ENCODE data around the gene PCDHB12.
"Not testable (repeated sequence)": the region's sequence is repeated elsewhere in the genome, so short reads cannot be mapped to it uniquely, and the experiment has no call there.

PCDHB12 gene

DNA sequence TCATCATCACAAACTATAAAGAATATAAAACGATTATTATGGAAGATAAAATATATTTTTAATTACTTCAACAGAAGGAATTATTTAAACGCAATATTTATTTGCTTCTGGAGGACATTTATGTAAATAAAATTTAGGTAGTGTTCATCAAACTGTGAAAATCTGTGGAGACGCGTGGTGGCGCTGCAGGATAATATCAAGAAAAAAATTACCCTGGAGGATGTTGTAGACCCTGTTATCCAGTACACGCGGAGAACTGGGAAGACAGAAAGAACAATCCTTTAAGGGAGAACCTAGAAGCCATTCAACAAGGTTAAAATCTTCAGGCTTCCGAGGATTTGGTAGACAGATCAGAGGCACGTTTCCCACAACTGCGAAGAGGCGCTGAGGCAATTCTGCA lies at the start of gene PCDHB12:
Gene PCDHB12 (plus strand): TSS at position 242 of the 400 bp plus-strand sequence. CDS start 189 bp downstream, outside the sequence.
- DNase-seq: no peak

DNA sequence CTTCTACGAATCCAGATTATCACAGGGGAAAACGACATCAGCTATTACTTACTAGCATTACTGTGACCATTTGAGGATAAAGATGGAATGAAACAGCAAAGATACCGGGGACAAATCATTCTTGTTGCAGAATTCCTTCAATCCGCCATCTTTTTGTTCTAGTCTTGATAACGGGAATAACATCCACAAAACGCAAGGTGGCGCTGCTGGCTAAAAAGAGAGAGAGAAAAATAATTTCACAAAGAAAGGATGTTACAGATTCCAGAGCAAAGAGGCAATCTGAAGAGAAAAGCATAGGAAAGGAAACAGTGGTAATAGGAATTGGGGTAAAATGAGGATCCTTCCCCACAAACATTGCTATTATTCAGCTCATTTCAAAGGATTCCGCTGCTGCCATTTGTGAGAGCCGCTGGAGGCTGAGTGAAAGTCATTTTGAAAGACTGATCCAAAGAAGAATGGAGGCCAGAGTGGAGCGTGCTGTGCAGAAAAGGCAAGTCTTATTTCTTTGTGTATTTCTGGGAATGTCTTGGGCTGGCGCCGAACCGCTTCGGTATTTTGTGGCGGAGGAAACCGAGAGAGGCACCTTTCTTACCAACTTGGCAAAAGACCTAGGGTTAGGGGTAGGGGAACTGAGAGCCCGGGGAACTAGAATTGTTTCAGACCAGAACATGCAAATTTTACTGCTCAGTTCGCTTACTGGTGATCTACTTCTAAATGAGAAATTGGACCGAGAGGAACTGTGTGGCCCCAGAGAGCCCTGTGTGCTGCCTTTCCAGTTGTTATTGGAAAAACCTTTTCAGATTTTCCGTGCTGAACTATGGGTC lies 35.9 kb upstream of the PCDHB12 start, which contains the start of gene PCDHB7:
Gene PCDHB7 (plus strand): TSS at position 264 of the 824 bp plus-strand sequence. CDS start 192 bp downstream, at position 456.
- DNase-seq: no peak

- not testable (repeated sequence) for DNase-seq
These were observed 34.0 kb upstream of the PCDHB12 start for GRCh38 chr5:141174291-141175104.

DNA sequence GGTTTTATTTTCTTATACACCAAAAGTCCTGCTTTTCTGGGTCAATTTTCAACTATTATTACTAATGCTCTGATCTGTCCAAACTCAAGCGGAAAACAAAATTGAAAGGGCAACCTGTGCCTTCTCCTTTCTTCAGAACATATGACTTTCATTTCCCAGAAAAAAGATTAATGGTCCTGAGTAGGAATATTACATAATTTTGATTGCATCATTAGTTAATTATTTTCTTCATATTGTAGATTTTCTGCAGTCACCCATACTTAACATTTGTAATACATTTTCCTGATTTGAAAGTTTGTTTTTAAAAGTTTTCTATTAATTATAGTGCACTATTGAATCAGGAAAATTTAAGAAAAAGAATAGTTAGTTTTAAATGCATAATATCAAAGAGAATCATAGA lies 32.6 kb upstream of the PCDHB12 start:
- no peak for DNase-seq

- not testable (repeated sequence) for DNase-seq
These were observed 30.8 kb upstream of the PCDHB12 start, which contains the start of gene PCDHB8 for GRCh38 chr5:141177577-141178191. TSS of gene PCDHB8 (plus strand) at chr5:141177790. CDS start at chr5:141178035, 245 bp downstream.

DNA sequence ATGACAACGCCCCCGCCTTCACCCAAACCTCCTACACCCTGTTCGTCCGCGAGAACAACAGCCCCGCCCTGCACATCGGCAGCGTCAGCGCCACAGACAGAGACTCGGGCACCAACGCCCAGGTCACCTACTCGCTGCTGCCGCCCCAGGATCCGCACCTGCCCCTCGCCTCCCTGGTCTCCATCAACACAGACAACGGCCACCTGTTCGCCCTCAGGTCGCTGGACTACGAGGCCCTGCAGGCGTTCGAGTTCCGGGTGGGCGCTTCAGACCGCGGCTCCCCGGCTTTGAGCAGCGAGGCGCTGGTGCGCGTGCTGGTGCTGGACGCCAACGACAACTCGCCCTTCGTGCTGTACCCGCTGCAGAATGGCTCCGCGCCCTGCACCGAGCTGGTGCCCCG lies 29.1 kb upstream of the PCDHB12 start:
- not testable (repeated sequence) for DNase-seq

- not testable (repeated sequence) for DNase-seq
These were observed 28.6 kb upstream of the PCDHB12 start for GRCh38 chr5:141179876-141180275.

- DNase-seq: no peak
These were observed 28.2 kb upstream of the PCDHB12 start for GRCh38 chr5:141180313-141180712.

DNA sequence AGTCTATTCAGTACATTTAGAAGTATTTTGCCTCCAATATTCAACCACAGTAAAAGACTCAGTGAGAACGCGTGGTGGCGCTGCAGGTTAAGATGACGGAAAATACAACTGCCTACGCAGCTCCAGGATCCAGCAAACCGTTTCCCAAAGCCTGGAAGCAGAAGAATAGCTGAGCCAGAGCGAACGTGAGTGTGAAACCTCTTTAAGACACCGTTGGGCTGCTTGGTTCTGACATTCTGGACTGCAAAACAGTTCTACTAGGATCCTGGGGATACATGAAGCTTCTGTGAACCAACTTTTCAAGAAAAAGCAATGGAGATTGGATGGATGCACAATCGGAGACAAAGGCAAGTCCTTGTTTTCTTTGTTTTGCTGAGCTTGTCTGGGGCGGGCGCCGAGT lies 26.3 kb upstream of the PCDHB12 start, which contains the start of gene PCDHB16:
Gene PCDHB16 (plus strand): TSS at position 140 of the 400 bp plus-strand sequence. CDS start 173 bp downstream, at position 313.
- peak; percentile 30 for DNase-seq

DNA sequence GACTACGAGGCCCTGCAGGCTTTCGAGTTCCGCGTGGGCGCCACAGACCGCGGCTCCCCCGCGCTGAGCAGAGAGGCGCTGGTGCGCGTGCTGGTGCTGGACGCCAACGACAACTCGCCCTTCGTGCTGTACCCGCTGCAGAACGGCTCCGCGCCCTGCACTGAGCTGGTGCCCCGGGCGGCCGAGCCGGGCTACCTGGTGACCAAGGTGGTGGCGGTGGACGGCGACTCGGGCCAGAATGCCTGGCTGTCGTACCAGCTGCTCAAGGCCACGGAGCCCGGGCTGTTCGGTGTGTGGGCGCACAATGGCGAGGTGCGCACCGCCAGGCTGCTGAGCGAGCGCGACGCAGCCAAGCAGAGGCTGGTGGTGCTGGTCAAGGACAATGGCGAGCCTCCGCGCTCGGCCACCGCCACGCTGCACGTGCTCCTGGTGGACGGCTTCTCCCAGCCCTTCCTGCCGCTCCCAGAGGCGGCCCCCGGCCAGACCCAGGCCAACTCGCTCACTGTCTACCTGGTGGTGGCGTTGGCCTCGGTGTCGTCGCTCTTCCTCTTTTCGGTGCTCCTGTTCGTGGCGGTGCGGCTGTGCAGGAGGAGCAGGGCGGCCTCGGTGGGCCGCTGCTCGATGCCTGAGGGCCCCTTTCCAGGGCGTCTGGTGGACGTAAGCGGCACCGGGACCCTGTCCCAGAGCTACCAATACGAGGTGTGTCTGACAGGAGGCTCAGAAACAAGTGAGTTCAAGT lies 24.2 kb upstream of the PCDHB12 start:
- not testable (repeated sequence) for DNase-seq

GRCh38 chr5:141186897-141187512 lies 21.5 kb upstream of the PCDHB12 start, which contains the start of gene PCDHB9:
TSS of gene PCDHB9 (plus strand) at chr5:141187161. CDS start at chr5:141187319, 158 bp downstream.
- DNase-seq: no peak

- DNase-seq: not testable (repeated sequence)
These were observed 19.8 kb upstream of the PCDHB12 start for GRCh38 chr5:141188682-141189081.

DNA sequence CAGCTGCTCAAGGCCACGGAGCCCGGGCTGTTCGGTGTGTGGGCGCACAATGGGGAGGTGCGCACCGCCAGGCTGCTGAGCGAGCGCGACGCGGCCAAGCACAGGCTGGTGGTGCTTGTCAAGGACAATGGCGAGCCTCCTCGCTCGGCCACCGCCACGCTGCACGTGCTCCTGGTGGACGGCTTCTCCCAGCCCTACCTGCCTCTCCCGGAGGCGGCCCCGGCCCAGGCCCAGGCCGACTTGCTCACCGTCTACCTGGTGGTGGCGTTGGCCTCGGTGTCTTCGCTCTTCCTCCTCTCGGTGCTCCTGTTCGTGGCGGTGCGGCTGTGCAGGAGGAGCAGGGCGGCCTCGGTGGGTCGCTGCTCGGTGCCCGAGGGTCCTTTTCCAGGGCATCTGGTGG lies 19.4 kb upstream of the PCDHB12 start:
- DNase-seq: not testable (repeated sequence)

- no peak for DNase-seq
These were observed 16.3 kb upstream of the PCDHB12 start, which contains the start of gene PCDHB10 for GRCh38 chr5:141192110-141192725. TSS of gene PCDHB10 (plus strand) at chr5:141192353. CDS start at chr5:141192553, 200 bp downstream.

DNA sequence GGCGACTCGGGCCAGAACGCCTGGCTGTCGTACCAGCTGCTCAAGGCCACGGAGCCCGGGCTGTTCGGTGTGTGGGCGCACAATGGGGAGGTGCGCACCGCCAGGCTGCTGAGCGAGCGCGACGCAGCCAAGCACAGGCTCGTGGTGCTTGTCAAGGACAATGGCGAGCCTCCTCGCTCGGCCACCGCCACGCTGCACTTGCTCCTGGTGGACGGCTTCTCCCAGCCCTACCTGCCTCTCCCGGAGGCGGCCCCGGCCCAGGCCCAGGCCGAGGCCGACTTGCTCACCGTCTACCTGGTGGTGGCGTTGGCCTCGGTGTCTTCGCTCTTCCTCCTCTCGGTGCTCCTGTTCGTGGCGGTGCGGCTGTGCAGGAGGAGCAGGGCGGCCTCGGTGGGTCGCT lies 14.2 kb upstream of the PCDHB12 start:
- not testable (repeated sequence) for DNase-seq

GRCh38 chr5:141196363-141196762 lies 12.2 kb upstream of the PCDHB12 start:
- DNase-seq: no peak

DNA sequence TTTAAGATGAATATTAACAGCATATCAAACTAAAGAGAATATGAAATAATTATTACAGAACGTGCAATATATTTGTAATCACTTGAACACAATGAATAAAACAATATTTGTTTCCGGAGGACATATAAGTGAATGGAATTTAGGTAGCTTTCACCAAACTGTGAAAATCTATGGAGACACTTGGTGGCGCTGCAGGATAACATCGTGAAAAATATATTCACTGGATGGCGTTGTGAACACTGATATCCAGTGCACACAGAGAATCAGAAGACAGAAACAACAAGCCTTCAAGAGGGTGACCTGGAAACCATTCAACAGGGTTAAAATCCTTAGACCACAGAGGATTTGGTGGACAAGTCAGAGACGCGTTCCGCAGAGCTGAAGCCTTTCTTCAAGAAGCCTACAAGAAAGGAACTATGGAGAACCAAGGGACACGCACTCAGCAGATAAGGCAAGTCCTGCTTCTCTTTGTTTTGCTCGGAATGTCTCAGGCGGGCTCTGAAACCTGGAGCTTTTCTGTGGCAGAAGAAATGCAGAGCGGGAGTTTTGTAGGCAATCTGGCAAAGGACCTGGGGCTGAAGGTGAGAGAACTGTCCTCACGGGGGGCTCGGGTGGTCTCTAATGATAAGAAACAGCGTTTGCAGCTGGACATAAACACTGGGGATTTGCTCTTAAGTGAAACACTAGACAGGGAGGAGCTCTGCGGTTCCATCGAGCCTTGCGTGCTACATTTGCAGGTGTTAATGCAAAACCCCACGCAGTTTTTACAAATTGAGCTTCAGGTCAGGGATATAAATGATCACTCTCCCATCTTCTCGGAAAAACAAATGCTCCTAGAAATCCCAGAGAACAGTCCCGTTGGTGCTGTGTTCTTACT lies 8.9 kb upstream of the PCDHB12 start, which contains the start of gene PCDHB11:
Gene PCDHB11 (plus strand): TSS at position 269 of the 877 bp plus-strand sequence. CDS start 148 bp downstream, at position 417.
- no peak for DNase-seq

DNA sequence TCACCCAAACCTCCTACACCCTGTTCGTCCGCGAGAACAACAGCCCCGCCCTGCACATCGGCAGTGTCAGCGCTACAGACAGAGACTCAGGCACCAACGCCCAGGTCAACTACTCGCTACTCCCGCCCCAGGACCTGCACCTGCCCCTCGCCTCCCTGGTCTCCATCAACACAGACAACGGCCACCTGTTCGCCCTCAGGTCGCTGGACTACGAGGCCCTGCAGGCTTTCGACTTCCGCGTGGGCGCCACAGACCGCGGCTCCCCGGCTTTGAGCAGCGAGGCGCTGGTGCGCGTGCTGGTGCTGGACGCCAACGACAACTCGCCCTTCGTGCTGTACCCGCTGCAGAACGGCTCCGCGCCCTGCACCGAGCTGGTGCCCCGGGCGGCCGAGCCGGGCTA lies 7.4 kb upstream of the PCDHB12 start:
- DNase-seq: not testable (repeated sequence)

DNA sequence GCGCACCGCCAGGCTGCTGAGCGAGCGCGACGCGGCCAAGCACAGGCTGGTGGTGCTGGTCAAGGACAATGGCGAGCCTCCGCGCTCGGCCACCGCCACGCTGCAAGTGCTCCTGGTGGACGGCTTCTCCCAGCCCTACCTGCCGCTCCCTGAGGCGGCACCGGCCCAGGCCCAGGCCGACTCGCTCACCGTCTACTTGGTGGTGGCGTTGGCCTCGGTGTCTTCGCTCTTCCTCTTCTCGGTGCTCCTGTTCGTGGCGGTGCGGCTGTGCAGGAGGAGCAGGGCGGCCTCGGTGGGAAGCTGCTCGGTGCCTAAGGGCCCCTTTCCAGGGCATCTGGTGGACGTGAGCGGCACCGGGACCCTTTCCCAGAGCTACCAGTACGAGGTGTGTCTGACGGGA lies 6.9 kb upstream of the PCDHB12 start:
- DNase-seq: not testable (repeated sequence)

DNA sequence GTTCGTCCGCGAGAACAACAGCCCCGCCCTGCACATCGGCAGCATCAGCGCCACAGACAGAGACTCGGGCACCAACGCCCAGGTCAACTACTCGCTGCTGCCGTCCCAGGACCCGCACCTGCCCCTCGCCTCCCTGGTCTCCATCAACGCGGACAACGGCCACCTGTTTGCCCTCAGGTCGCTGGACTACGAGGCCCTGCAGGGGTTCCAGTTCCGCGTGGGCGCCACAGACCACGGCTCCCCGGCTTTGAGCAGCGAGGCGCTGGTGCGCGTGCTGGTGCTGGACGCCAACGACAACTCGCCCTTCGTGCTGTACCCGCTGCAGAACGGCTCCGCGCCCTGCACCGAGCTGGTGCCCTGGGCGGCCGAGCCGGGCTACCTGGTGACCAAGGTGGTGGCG lies 1.8 kb downstream of the PCDHB12 start:
- DNase-seq: not testable (repeated sequence)

Measured in right hindlimb (tissue), 1 donor.